A673 (cell line): Measurements from ENCODE around the gene PCNX1.

ENCODE experiments used
- CTCF ChIP-seq: fragments of 300-800, 200-600 bp; sonication (generic); conservative IDR thresholded peaks from 2 replicates; pipeline ENCODE4 v1.5.1; 2017; ENCODE audit warnings: low read depth, mild to moderate bottlenecking, antibody characterized with exemption, low read length, moderate library complexity, mixed read lengths
- EZH2 ChIP-seq: fragments of 200-600 bp; sonication (generic); IDR thresholded peaks from 2 replicates; pipeline ENCODE4 v1.6.1; 2017; ENCODE audit warnings: borderline replicate concordance, low read depth, mild to moderate bottlenecking, mixed read lengths, antibody characterized with exemption, low read length; ENCODE audit not compliant: poor library complexity, severe bottlenecking

DNA sequence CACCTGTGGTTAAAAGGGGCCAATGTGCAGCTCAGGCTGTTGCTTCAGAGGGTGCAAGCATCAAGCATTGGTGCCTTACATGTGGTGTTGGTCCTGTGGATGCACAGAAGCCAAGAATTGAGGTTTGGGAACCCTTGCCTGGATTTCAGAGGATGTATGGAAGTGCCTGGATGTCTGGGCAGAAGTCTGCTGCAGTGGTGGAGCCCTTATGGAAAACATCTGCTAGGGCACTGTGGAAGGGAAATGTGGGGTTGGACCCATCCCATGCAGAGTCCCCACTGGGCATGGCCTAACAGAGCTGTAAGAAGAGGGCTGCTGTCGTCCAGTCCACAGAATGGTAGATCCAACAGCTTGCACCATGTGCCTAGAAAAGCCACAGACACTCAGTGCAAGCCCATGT is 36.6 kb downstream of the PCNX1 start:
- TF ChIP-seq CTCF, result no peak
- TF ChIP-seq EZH2, result no peak
